Measurements from ENCODE around the gene TMEM150C.
"Not testable (repeated sequence)": the region's sequence is repeated elsewhere in the genome, so short reads cannot be mapped to it uniquely, and the experiment has no call there.

The TMEM150C gene

GRCh38 chr4:82567444-82567843 is 5.7 kb upstream of the TMEM150C start:
- DNase-seq, result no peak

GRCh38 chr4:82562564-82562854 is 721 bp upstream of the TMEM150C start:
- DNase-seq, result no peak

GRCh38 chr4:82560853-82561785 is 669 bp downstream of the TMEM150C start:
- no peak for DNase-seq

- DNase-seq, result no peak
Observed at GRCh38 chr4:82559735-82560120, 2.1 kb downstream of the TMEM150C start.

GRCh38 chr4:82559090-82559734 is 2.6 kb downstream of the TMEM150C start:
- DNase-seq, result not testable (repeated sequence)

GRCh38 chr4:82555276-82555675 is 6.5 kb downstream of the TMEM150C start:
- DNase-seq, result no peak

GRCh38 chr4:82553020-82553419 is 8.8 kb downstream of the TMEM150C start:
- no peak for DNase-seq

- DNase-seq, result no peak
Observed at GRCh38 chr4:82551734-82552133, 10.1 kb downstream of the TMEM150C start.

- DNase-seq, result not testable (repeated sequence)
Observed at GRCh38 chr4:82547850-82548249, 13.9 kb downstream of the TMEM150C start.

GRCh38 chr4:82543131-82543530 is 18.7 kb downstream of the TMEM150C start:
- no peak for DNase-seq

GRCh38 chr4:82542642-82543041 is 19.1 kb downstream of the TMEM150C start:
- no peak for DNase-seq

GRCh38 chr4:82529322-82529721 is 32.5 kb downstream of the TMEM150C start:
- DNase-seq, result no peak

GRCh38 chr4:82528868-82529267 is 32.9 kb downstream of the TMEM150C start:
- no peak for DNase-seq

GRCh38 chr4:82528074-82528473 is 33.7 kb downstream of the TMEM150C start:
- DNase-seq, result no peak

- DNase-seq, result no peak
Observed at GRCh38 chr4:82525307-82525911, 36.4 kb downstream of the TMEM150C start.

GRCh38 chr4:82524570-82525152 is 37.1 kb downstream of the TMEM150C start:
- no peak for DNase-seq

GRCh38 chr4:82523179-82523578 is 38.6 kb downstream of the TMEM150C start:
- no peak for DNase-seq

- DNase-seq, result no peak
Observed at GRCh38 chr4:82522472-82522871, 39.3 kb downstream of the TMEM150C start.

GRCh38 chr4:82521283-82521682 is 40.5 kb downstream of the TMEM150C start:
- DNase-seq, result no peak

GRCh38 chr4:82519776-82520175 is 42.0 kb downstream of the TMEM150C start:
- DNase-seq, result no peak

- no peak for DNase-seq
Observed at GRCh38 chr4:82519072-82519471, 42.7 kb downstream of the TMEM150C start.

- DNase-seq, result no peak
Observed at GRCh38 chr4:82517043-82517442, 44.7 kb downstream of the TMEM150C start.

- no peak for DNase-seq
Observed at GRCh38 chr4:82515705-82516104, 46.1 kb downstream of the TMEM150C start.

GRCh38 chr4:82513382-82513781 is 48.4 kb downstream of the TMEM150C start:
- no peak for DNase-seq

Measured in activated CD4-positive, alpha-beta T cell treated with anti-CD3 and anti-CD28 coated beads, Interleukin-2, amount 50 U/mL, for 16 hours (primary cell).